ENCODE measurements around the gene ABCG8.

GRCh38 chr2:43925431-43925830 lies 86.7 kb downstream of the ABCG8 start:
- TF ChIP-seq CTCF (IDR thresholded peaks at IDR 0.05), result no peak
- TF ChIP-seq POLR2A (IDR thresholded peaks at IDR 0.05), result no peak

All from tibial nerve (tissue), 3 donors.